SK-N-SH treated with all-trans-retinoic acid at 6 μM for 48 hours (cell line): ENCODE measurements around the gene RRM1.

Source experiments
- ATAC-seq: fragments of 200-7000 bp; cut with Tn5 transposase; 3 replicates; pipeline ENCODE4 v1.9.1; 2020; ENCODE audit warnings: mild to moderate bottlenecking, moderate library complexity
- ARNTL ChIP-seq: fragments of 450-650 bp; formaldehyde crosslinking; IDR thresholded peaks from 2 replicates; pipeline ENCODE4 v1.5.0; 2020; ENCODE audit warnings: low read depth, mild to moderate bottlenecking, moderate library complexity, borderline replicate concordance
- BACH2 ChIP-seq: fragments of 250-450 bp; sonication (Bioruptor Pico); IDR thresholded peaks from 2 replicates; pipeline ENCODE4 v1.9.0; 2021; ENCODE audit warnings: mild to moderate bottlenecking, borderline replicate concordance
- CREB5 ChIP-seq: fragments of 250-450 bp; sonication (Bioruptor Pico); IDR thresholded peaks from 2 replicates; pipeline ENCODE4 v1.5.1; 2020; ENCODE audit warnings: low read depth, mild to moderate bottlenecking, moderate library complexity
- CSDC2 ChIP-seq: fragments of 250-450 bp; sonication (Bioruptor Pico); IDR thresholded peaks from 2 replicates; pipeline ENCODE4 v1.5.0; 2020; ENCODE audit warnings: mild to moderate bottlenecking, moderate library complexity
- CSRNP3 ChIP-seq: fragments of 250-450 bp; sonication (Bioruptor Pico); IDR thresholded peaks from 2 replicates; pipeline ENCODE4 v1.5.1; 2021; ENCODE audit warnings: mild to moderate bottlenecking, moderate library complexity
- ESRRG ChIP-seq: fragments of 250-450 bp; sonication (Bioruptor Pico); IDR thresholded peaks from 2 replicates; pipeline ENCODE4 v1.6.1; 2021; ENCODE audit warnings: mild to moderate bottlenecking
- GLIS3 ChIP-seq: fragments of 250-450 bp; sonication (Bioruptor Pico); IDR thresholded peaks from 2 replicates; pipeline ENCODE4 v1.5.0; 2020; ENCODE audit warnings: mild to moderate bottlenecking, moderate library complexity
- ISL1 ChIP-seq: fragments of 250-450 bp; sonication (Bioruptor Pico); IDR thresholded peaks from 2 replicates; pipeline ENCODE4 v2.1.2; 2022; ENCODE audit warnings: mild to moderate bottlenecking, moderate library complexity
- PATZ1 ChIP-seq: fragments of 250-450 bp; sonication (Bioruptor Pico); IDR thresholded peaks from 2 replicates; pipeline ENCODE4 v1.8.0; 2020; ENCODE audit warnings: mild to moderate bottlenecking, moderate library complexity, borderline replicate concordance
- POU6F1 ChIP-seq: fragments of 250-450 bp; sonication (Bioruptor Pico); IDR thresholded peaks from 2 replicates; pipeline ENCODE4 v1.8.0; 2021; ENCODE audit warnings: low read depth, mild to moderate bottlenecking, moderate library complexity, borderline replicate concordance
- PPARA ChIP-seq: fragments of 250-450 bp; sonication (Bioruptor Pico); IDR thresholded peaks from 2 replicates; pipeline ENCODE4 v1.5.0; 2020; ENCODE audit warnings: mild to moderate bottlenecking, borderline replicate concordance
- RARB ChIP-seq: fragments of 250-450 bp; sonication (Bioruptor Pico); IDR thresholded peaks from 2 replicates; pipeline ENCODE4 v1.8.0; 2021; ENCODE audit warnings: mild to moderate bottlenecking, moderate library complexity
- SNAI2 ChIP-seq: fragments of 250-450 bp; sonication (Bioruptor Pico); IDR thresholded peaks from 2 replicates; pipeline ENCODE4 v1.5.0; 2020; ENCODE audit warnings: mild to moderate bottlenecking, moderate library complexity
- TCF4 ChIP-seq: fragments of 250-450 bp; sonication (Bioruptor Pico); IDR thresholded peaks from 2 replicates; pipeline ENCODE4 v1.8.0; 2021; ENCODE audit warnings: mild to moderate bottlenecking, moderate library complexity, borderline replicate concordance
- TOX ChIP-seq: fragments of 250-450 bp; sonication (Bioruptor Pico); IDR thresholded peaks from 2 replicates; pipeline ENCODE4 v1.8.0; 2021; ENCODE audit warnings: mild to moderate bottlenecking, moderate library complexity, borderline replicate concordance
- TSHZ2 ChIP-seq: fragments of 250-450 bp; sonication (Bioruptor Pico); IDR thresholded peaks from 2 replicates; pipeline ENCODE4 v1.5.0; 2020; ENCODE audit warnings: mild to moderate bottlenecking, moderate library complexity
- ZC3H10 ChIP-seq: fragments of 250-450 bp; sonication (Bioruptor Pico); IDR thresholded peaks from 2 replicates; pipeline ENCODE4 v1.5.1; 2021; ENCODE audit warnings: mild to moderate bottlenecking, moderate library complexity
- ZFP30 ChIP-seq: fragments of 450-650 bp; formaldehyde crosslinking; IDR thresholded peaks from 2 replicates; pipeline ENCODE4 v1.5.0; 2022; ENCODE audit warnings: mild to moderate bottlenecking, moderate library complexity
- ZNF565 ChIP-seq: fragments of 450-650 bp; formaldehyde crosslinking; conservative IDR thresholded peaks from 2 replicates; pipeline ENCODE4 v1.5.0; 2020; ENCODE audit warnings: low read depth, mild to moderate bottlenecking, moderate library complexity
- ZNF70 ChIP-seq: fragments of 450-650 bp; formaldehyde crosslinking; IDR thresholded peaks from 2 replicates; pipeline ENCODE4 v1.5.0; 2020; ENCODE audit warnings: mild to moderate bottlenecking, moderate library complexity
- ZNF8 ChIP-seq: fragments of 450-650 bp; formaldehyde crosslinking; IDR thresholded peaks from 2 replicates; pipeline ENCODE4 v1.5.0; 2020; ENCODE audit warnings: mild to moderate bottlenecking, moderate library complexity

RRM1 gene

GRCh38 chr11:4098026-4098621 is 3.5 kb downstream of the RRM1 start:
- TF ChIP-seq ESRRG (CRISPR knock-in tag): no peak
- no peak for TF ChIP-seq BACH2 (CRISPR knock-in tag)
- TF ChIP-seq SNAI2 (CRISPR knock-in tag): no peak
- no peak for TF ChIP-seq TOX (CRISPR knock-in tag)
- no peak for TF ChIP-seq ZC3H10
- TF ChIP-seq, all 23 proteins: peak for 0
- ATAC-seq: no peak

GRCh38 chr11:4102711-4103110 is 8.1 kb downstream of the RRM1 start:
- ATAC-seq: no peak
- TF ChIP-seq ZFP30: no peak
- TF ChIP-seq RARB (CRISPR knock-in tag): no peak
- no peak for TF ChIP-seq CREB5 (CRISPR knock-in tag)
- TF ChIP-seq TSHZ2 (CRISPR knock-in tag): no peak
- TF ChIP-seq ZNF8 (CRISPR knock-in tag): no peak
- no peak for TF ChIP-seq ZNF70 (CRISPR knock-in tag)
- no peak for TF ChIP-seq PATZ1 (CRISPR knock-in tag)
- no peak for TF ChIP-seq PPARA (CRISPR knock-in tag)
- TF ChIP-seq POU6F1 (CRISPR knock-in tag): no peak
- no peak for TF ChIP-seq ESRRG (CRISPR knock-in tag)
- TF ChIP-seq ARNTL: no peak
- no peak for TF ChIP-seq ZC3H10
- no peak for TF ChIP-seq CSRNP3 (CRISPR knock-in tag)
- TF ChIP-seq ISL1 (CRISPR knock-in tag): no peak
- no peak for TF ChIP-seq TCF4 (CRISPR knock-in tag)
- no peak for TF ChIP-seq SNAI2 (CRISPR knock-in tag)
- TF ChIP-seq GLIS3 (CRISPR knock-in tag): no peak
- no peak for TF ChIP-seq CSDC2 (CRISPR knock-in tag)

GRCh38 chr11:4103269-4103668 is 8.7 kb downstream of the RRM1 start:
- TF ChIP-seq CREB5 (CRISPR knock-in tag) (no peak), ARNTL (no peak), ZNF565 (CRISPR knock-in tag) (no peak), BACH2 (CRISPR knock-in tag) (no peak), TCF4 (CRISPR knock-in tag) (no peak), SNAI2 (CRISPR knock-in tag) (no peak), PPARA (CRISPR knock-in tag) (no peak)
- ATAC-seq: no peak
